ENCODE data around the gene MTERF4.

MTERF4 gene

GRCh38 chr2:241084856-241085444 lies 17.1 kb downstream of the MTERF4 start:
- DNase-seq: no peak

- no peak for DNase-seq
Observed at GRCh38 chr2:241083091-241083415, 19.0 kb downstream of the MTERF4 start.

GRCh38 chr2:241082341-241083090 lies 19.6 kb downstream of the MTERF4 start:
- no peak for DNase-seq

- DNase-seq: no peak
Observed at GRCh38 chr2:241081643-241082340, 20.3 kb downstream of the MTERF4 start.

GRCh38 chr2:241081190-241081642 lies 20.9 kb downstream of the MTERF4 start:
- DNase-seq: no peak

- DNase-seq: no peak
Observed at GRCh38 chr2:241080405-241081189, 21.5 kb downstream of the MTERF4 start.

- DNase-seq: no peak
Observed at GRCh38 chr2:241074901-241075540, 27.1 kb downstream of the MTERF4 start.

GRCh38 chr2:241074065-241074818 lies 27.8 kb downstream of the MTERF4 start:
- DNase-seq: no peak

GRCh38 chr2:241073166-241074064 lies 28.7 kb downstream of the MTERF4 start:
- no peak for DNase-seq

GRCh38 chr2:241072553-241073165 lies 29.4 kb downstream of the MTERF4 start:
- no peak for DNase-seq

GRCh38 chr2:241072151-241072550 lies 29.9 kb downstream of the MTERF4 start:
- no peak for DNase-seq

- DNase-seq: no peak
Observed at GRCh38 chr2:241071677-241072111, 30.4 kb downstream of the MTERF4 start.

- DNase-seq: no peak
Observed at GRCh38 chr2:241070811-241071676, 31.0 kb downstream of the MTERF4 start.

- no peak for DNase-seq
Observed at GRCh38 chr2:241070361-241070760, 31.7 kb downstream of the MTERF4 start.

- DNase-seq: no peak
Observed at GRCh38 chr2:241069821-241070281, 32.2 kb downstream of the MTERF4 start.

- DNase-seq: no peak
Observed at GRCh38 chr2:241068942-241069810, 32.9 kb downstream of the MTERF4 start.

- DNase-seq: no peak
Observed at GRCh38 chr2:241068136-241068941, 33.7 kb downstream of the MTERF4 start.

Measured in eye (tissue), 1 donor.